H1 (cell line): ENCODE data around the gene CCDC60. TPM values are rescaled to one million over a fixed set of nuclear protein-coding genes. Genes with fewer than 3 reads are reported as not detected.

Experiments used
- CTCF ChIA-PET: fragments of 300-600 bp; sonication (Branson Sonifier 250); formaldehyde crosslinking; loops from one replicate; lab custom pipeline; 2021; ENCODE audit not compliant: partially characterized antibody; lab: Charles Lee
- POLR2A ChIA-PET: fragments of 300-600 bp; sonication (Branson Sonifier 250); formaldehyde crosslinking; loops from one replicate; lab custom pipeline; 2021; ENCODE audit warnings: inconsistent platforms; ENCODE audit not compliant: partially characterized antibody; lab: Charles Lee
- DNase-seq, 2 experiments: peaks; one replicate each; pipeline versions ENCODE4 v3.0.0 to v3.0.0-alpha.2; 2010 to 2022; ENCODE audit warnings: low spot score in 2 of 2, low read depth in 1 of 2, mixed read lengths in 1 of 2
- FAIRE-seq: peaks from 2 replicates; lab custom pipeline; 2011; peaks lifted over from hg19 to GRCh38; lab: Jason Lieb, UNC
- H2AFZ ChIP-seq: 2 replicates; pipeline ENCODE4 v1.8.1; 2012; ENCODE audit warnings: low read length, inconsistent platforms
- H2AK5ac ChIP-seq: 2 replicates; pipeline ENCODE4 v1.6.1; 2013; ENCODE audit warnings: low read depth, low read length
- H2BK120ac ChIP-seq: replicated peaks from 2 replicates; pipeline ENCODE3; 2013; ENCODE audit warnings: low read depth, low read length, inconsistent platforms
- H2BK12ac ChIP-seq: 2 replicates; pipeline ENCODE4 v1.6.1; 2013; ENCODE audit warnings: low read depth, low read length
- H2BK15ac ChIP-seq: 2 replicates; pipeline ENCODE4 v1.6.1; 2013; ENCODE audit warnings: low read length
- H2BK20ac ChIP-seq: 2 replicates; pipeline ENCODE4 v1.6.1; 2013; ENCODE audit warnings: low read length
- H2BK5ac ChIP-seq: 2 replicates; pipeline ENCODE4 v1.6.1; 2013; ENCODE audit warnings: low read depth, low read length
- H3K14ac ChIP-seq: 2 replicates; pipeline ENCODE4 v1.6.1; 2013; ENCODE audit warnings: inconsistent platforms; ENCODE audit not compliant: insufficient read length
- H3K18ac ChIP-seq: 2 replicates; pipeline ENCODE4 v1.6.1; 2013; ENCODE audit warnings: low read length; ENCODE audit errors: extremely low read depth
- H3K23ac ChIP-seq: 2 replicates; pipeline ENCODE4 v1.6.1; 2013; ENCODE audit warnings: inconsistent platforms; ENCODE audit not compliant: insufficient read length
- H3K23me2 ChIP-seq: 2 replicates; pipeline ENCODE4 v1.6.1; 2013; ENCODE audit warnings: low read depth, low read length
- H3K27ac ChIP-seq: 2 replicates; pipeline ENCODE4 v1.6.1; 2011; ENCODE audit warnings: low read depth, low read length, inconsistent platforms
- H3K27me3 ChIP-seq, 4 experiments: replicated peaks in 1 of 4; 1 replicate in 1 of 4; 2 replicates in 3 of 4; pipeline versions ENCODE4 v1.6.1 to v1.8.1; 2011 to 2013; ENCODE audit warnings: low read length in 3 of 4, mild to moderate bottlenecking in 3 of 4, inconsistent platforms in 2 of 4, mixed read lengths in 2 of 4, moderate library complexity in 1 of 4; ENCODE audit not compliant: control insufficient read depth in 3 of 4, insufficient read depth in 3 of 4; ENCODE audit errors: extremely low read depth in 1 of 4
- H3K36me3 ChIP-seq, 4 experiments: 2 replicates each; pipeline versions ENCODE4 v1.6.1 to v1.8.1; 2011 to 2013; ENCODE audit warnings: mild to moderate bottlenecking in 4 of 4, low read length in 3 of 4, moderate library complexity in 2 of 4, control low read depth in 1 of 4, inconsistent platforms in 1 of 4; ENCODE audit not compliant: insufficient read depth in 4 of 4, control insufficient read depth in 2 of 4
- H3K4ac ChIP-seq: replicated peaks from 2 replicates; pipeline ENCODE3; 2013; ENCODE audit warnings: low read length, low read depth, mixed read lengths, inconsistent platforms; ENCODE audit not compliant: insufficient read length
- H3K4me1 ChIP-seq, 4 experiments: replicated peaks in 1 of 4; 1 replicate in 1 of 4; 2 replicates in 3 of 4; pipeline versions ENCODE4 v1.6.1 to v1.8.1; 2011 to 2013; ENCODE audit warnings: low read length in 3 of 4, inconsistent platforms in 2 of 4, mixed read lengths in 1 of 4; ENCODE audit not compliant: insufficient read depth in 4 of 4, control insufficient read depth in 3 of 4
- H3K4me2 ChIP-seq, 2 experiments: 2 replicates each; pipeline versions ENCODE4 v1.6.1 to v1.8.1; 2011 to 2013; ENCODE audit warnings: low read depth in 2 of 2, low read length in 2 of 2, control low read depth in 1 of 2, inconsistent platforms in 1 of 2, mild to moderate bottlenecking in 1 of 2; ENCODE audit not compliant: insufficient read depth in 1 of 2
- H3K4me3 ChIP-seq, 4 experiments: fragments of 200-600, 300-600 bp in 1 of 4; sonication (generic), shearing (Covaris generic), sonication (Bioruptor Twin) in 1 of 4; 2 replicates each; pipeline versions ENCODE4 v1.5.1 to v1.8.1; 2011 to 2016; ENCODE audit warnings: low read length in 4 of 4, low read depth in 3 of 4, control low read depth in 2 of 4, inconsistent platforms in 2 of 4, mild to moderate bottlenecking in 2 of 4, mixed read lengths in 1 of 4, moderate library complexity in 1 of 4; ENCODE audit not compliant: insufficient read depth in 2 of 4; ENCODE audit errors: extremely low read depth in 1 of 4
- H3K56ac ChIP-seq: replicated peaks from 2 replicates; pipeline ENCODE3; 2013; ENCODE audit warnings: low read depth, mild to moderate bottlenecking, mixed read lengths, low read length, inconsistent platforms; ENCODE audit not compliant: insufficient read length
- H3K79me1 ChIP-seq: 2 replicates; pipeline ENCODE4 v1.6.1; 2013; ENCODE audit warnings: low read depth, low read length, control low read depth
- H3K79me2 ChIP-seq, 2 experiments: 2 replicates each; pipeline versions ENCODE4 v1.6.1 to v1.8.1; 2012 to 2013; ENCODE audit warnings: low read length in 2 of 2, mild to moderate bottlenecking in 2 of 2, inconsistent platforms in 1 of 2; ENCODE audit not compliant: insufficient read depth in 2 of 2, control insufficient read depth in 1 of 2
- H3K9ac ChIP-seq, 4 experiments: replicated peaks in 1 of 4; 1 replicate in 1 of 4; 2 replicates in 3 of 4; pipeline versions ENCODE4 v1.6.1 to v1.8.1; 2011 to 2013; ENCODE audit warnings: low read depth in 3 of 4, low read length in 3 of 4, control low read depth in 2 of 4, mild to moderate bottlenecking in 2 of 4, moderate library complexity in 2 of 4, inconsistent platforms in 1 of 4; ENCODE audit errors: extremely low read depth in 1 of 4
- H3K9me3 ChIP-seq, 2 experiments: 2 replicates each; pipeline versions ENCODE4 v1.6.1 to v1.8.1; 2012 to 2013; ENCODE audit warnings: mild to moderate bottlenecking in 2 of 2, moderate library complexity in 2 of 2, control low read depth in 1 of 2, inconsistent platforms in 1 of 2, low read depth in 1 of 2, low read length in 1 of 2, mixed read lengths in 1 of 2; ENCODE audit not compliant: insufficient read depth in 2 of 2
- H4K20me1 ChIP-seq, 2 experiments: replicated peaks in 1 of 2; 2 replicates each; pipeline versions ENCODE3 to v1.8.1; 2011 to 2013; ENCODE audit warnings: inconsistent platforms in 2 of 2, low read length in 2 of 2, mild to moderate bottlenecking in 1 of 2; ENCODE audit not compliant: insufficient read depth in 2 of 2, control insufficient read depth in 1 of 2
- H4K5ac ChIP-seq: 2 replicates; pipeline ENCODE4 v1.6.1; 2013; ENCODE audit warnings: low read length, low read depth, mixed read lengths, inconsistent platforms; ENCODE audit not compliant: insufficient read length
- H4K8ac ChIP-seq: 2 replicates; pipeline ENCODE4 v1.8.0; 2013; ENCODE audit warnings: mild to moderate bottlenecking, moderate library complexity, low read length, inconsistent platforms; ENCODE audit not compliant: insufficient read depth; ENCODE audit errors: extremely low read depth
- H4K91ac ChIP-seq: replicated peaks from 2 replicates; pipeline ENCODE3; 2013; ENCODE audit warnings: low read length, mixed read lengths, inconsistent platforms; ENCODE audit not compliant: insufficient read length
- ATF2 ChIP-seq: IDR thresholded peaks from 2 replicates; pipeline ENCODE4 v1.6.1; 2012; ENCODE audit warnings: low read length, inconsistent platforms
- FOSL1 ChIP-seq: IDR thresholded peaks from 2 replicates; pipeline ENCODE4 v1.6.1; 2011; ENCODE audit warnings: mild to moderate bottlenecking, low read depth, low read length, moderate library complexity; ENCODE audit not compliant: insufficient read depth
- HDAC2 ChIP-seq, 2 experiments: fragments of 300-600 bp in 1 of 2; sonication (generic) in 1 of 2; IDR thresholded peaks; 2 replicates each; pipeline ENCODE4 v1.6.1; 2011 to 2012; ENCODE audit warnings: low read depth in 2 of 2, low read length in 2 of 2, mild to moderate bottlenecking in 2 of 2, moderate library complexity in 2 of 2, borderline replicate concordance in 1 of 2, inconsistent platforms in 1 of 2
- KDM5A ChIP-seq: fragments of 200-600 bp; IDR thresholded peaks from 2 replicates; pipeline ENCODE4 v1.7.1; 2012; ENCODE audit warnings: mild to moderate bottlenecking, low read length, inconsistent platforms, mixed read lengths
- SAP30 ChIP-seq: fragments of 300-600 bp; sonication (generic); IDR thresholded peaks from 2 replicates; pipeline ENCODE4 v1.7.1; 2012; ENCODE audit warnings: low read length, moderate library complexity, mild to moderate bottlenecking, inconsistent platforms; ENCODE audit not compliant: insufficient read depth, insufficient replicate concordance
- SIN3A ChIP-seq, 2 experiments: IDR thresholded peaks in 1 of 2; conservative IDR thresholded peaks in 1 of 2; 2 replicates each; pipeline ENCODE4 v1.6.1; 2011 to 2012; ENCODE audit warnings: low read length in 2 of 2, improper control_type of control experiment in 1 of 2, low read depth in 1 of 2, mild to moderate bottlenecking in 1 of 2
- SP1 ChIP-seq: IDR thresholded peaks from 2 replicates; pipeline ENCODE4 v1.6.1; 2011; ENCODE audit warnings: low read depth, low read length
- SP4 ChIP-seq: IDR thresholded peaks from 2 replicates; pipeline ENCODE4 v1.6.1; 2012; ENCODE audit warnings: low read length, inconsistent platforms
- SRF ChIP-seq: IDR thresholded peaks from 2 replicates; pipeline ENCODE4 v1.6.1; 2011; ENCODE audit warnings: mild to moderate bottlenecking, low read depth, low read length, moderate library complexity
- TAF7 ChIP-seq: optimal IDR thresholded peaks from 2 replicates; pipeline ENCODE3; 2011; ENCODE audit warnings: low read depth, mild to moderate bottlenecking, inconsistent platforms, low read length, moderate library complexity, borderline replicate concordance
- whole genome bisulfite sequencing, 2 experiments: shearing (Covaris generic) in 1 of 2; methylation state at CpG; one replicate each; pipeline versions ENCODE4 v1.1.6 to v1.1.7; 2013 to 2015; ENCODE audit warnings: low lambda C conversion rate in 2 of 2, mixed read lengths in 2 of 2, inconsistent platforms in 1 of 2, low coverage in 1 of 2, missing lambda C conversion rate in 1 of 2; ENCODE audit not compliant: insufficient replicate concordance in 2 of 2, insufficient coverage in 1 of 2, insufficient read length in 1 of 2; ENCODE audit errors: extremely low coverage in 1 of 2, missing lambda C conversion rate in 1 of 2; 5-methylcytosine and 5-hydroxymethylcytosine counted together
- polyA plus RNA-seq, 7 experiments: library from polyadenylated mRNA; depleted of rRNA in 3 of 7; stranded (reverse) in 5 of 7; unstranded in 2 of 7; fragments of >200 nt in 5 of 7; fragments of 200-250 nt in 2 of 7; gene quantifications; 1 replicate in 5 of 7; 2 replicates in 1 of 7; 4 replicates in 1 of 7; pipeline versions ENCODE4 v1.2.1 to v1.2.3, GENCODE V29; 2011 to 2013; ENCODE audit warnings: missing spikeins in 2 of 7, mixed read lengths in 2 of 7
- total RNA-seq: library from RNA; stranded (reverse); fragmentation: NEBNext Ultra II Directional; extraction: Animal tissue kit (Norgen Biotek cat#: 25700); gene quantifications from 2 replicates; pipeline ENCODE4 v1.2.1, GENCODE V29; 2021
- TF ChIP-seq, protein P1 (sequence below): IDR thresholded peaks from 2 replicates; pipeline ENCODE4 v1.6.1; 2012; ENCODE audit warnings: inconsistent platforms

Gene CCDC60
- total and polyA plus RNA-seq, 2 of the 8 experiments (the other 6 are each of a cell fraction or from before 2014, with no cell fraction given): 0.05 TPM; not detected in 1

- Histone ChIP-seq H3K23ac (no peak overlapping the region), H3K4me3 (no peak overlapping the region), H3K23me2 (no peaks in the 10 kb centered on the region; the same call in 1 of the 2 replicates), H2AK5ac (no peak overlapping the region), H4K5ac (no peak overlapping the region), H4K8ac (no peak overlapping the region), H2BK12ac (no peak overlapping the region), H3K79me1 (no peaks in the 10 kb centered on the region), H2BK20ac (no peak overlapping the region), H2BK15ac (no peak overlapping the region), H3K9ac (no peak overlapping the region), H3K27ac (no peak overlapping the region), H2AFZ (no peak overlapping the region), H3K36me3 (no peaks in the 10 kb centered on the region), H4K20me1 (no peaks in the 10 kb centered on the region), H3K79me2 (no peaks in the 10 kb centered on the region), H3K4me1 (no peaks in the 10 kb centered on the region; a peak in 1 of 7 replicates), H4K91ac (no peak overlapping the region), H3K56ac (no peak overlapping the region), H3K27me3 (no peaks in the 10 kb centered on the region), H3K14ac (no peak overlapping the region), H3K18ac (no peak overlapping the region), H2BK5ac (no peak overlapping the region), H3K4ac (no peak overlapping the region), H2BK120ac (no peak overlapping the region), H3K9me3 (no peaks in the 10 kb centered on the region), H3K4me2 (no peak overlapping the region)
- WGBS, 2 experiments: 93% methylated on average over 7 of the region's 9 CpGs; no CpG with 5 or more reads in 1 of the 2 experiments
- no peak for FAIRE-seq
- no peak for DNase-seq
- POLR2A ChIA-PET: no interaction called here
- CTCF ChIA-PET: interaction anchor here (0.6 to 1.7 kb wide), 4 partner anchors 25 to 112 kb away, joined by 3 to 6 read pairs (median 4); no protein-coding TSS in a partner anchor
- TF ChIP-seq SP4 (no peak), ATF2 (no peak), SP1 (no peak), HDAC2 (IDR thresholded peaks at IDR 0.05; ENCODE audit: borderline replicate concordance in 1 of 2, low read depth in 2 of 2, low read length in 2 of 2) (no peak), TAF7 (no peak), FOSL1 (no peak), SIN3A (conservative IDR thresholded peaks at IDR 0.05 in 1 of 2, IDR thresholded peaks at IDR 0.05 in 1 of 2; ENCODE audit: low read depth in 1 of 2, low read length in 2 of 2) (no peak), SRF (no peak), SAP30 (no peak), KDM5A (no peak)
- TF ChIP-seq, protein P1, sequence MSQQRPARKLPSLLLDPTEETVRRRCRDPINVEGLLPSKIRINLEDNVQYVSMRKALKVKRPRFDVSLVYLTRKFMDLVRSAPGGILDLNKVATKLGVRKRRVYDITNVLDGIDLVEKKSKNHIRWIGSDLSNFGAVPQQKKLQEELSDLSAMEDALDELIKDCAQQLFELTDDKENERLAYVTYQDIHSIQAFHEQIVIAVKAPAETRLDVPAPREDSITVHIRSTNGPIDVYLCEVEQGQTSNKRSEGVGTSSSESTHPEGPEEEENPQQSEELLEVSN: no peak
Measured at GRCh38 chr12:119301379-119301778, 33.1 kb upstream of the CCDC60 start.
